HEK293 (cell line): ENCODE data around the gene TUBE1.

Experiments
- KLF8 ChIP-seq: fragments of 450-650 bp; formaldehyde crosslinking; IDR thresholded peaks from 2 replicates; pipeline ENCODE4 v1.5.1; 2016; ENCODE audit warnings: missing biosample characterization, missing genetic modification characterization
- MYNN ChIP-seq: fragments of 450-650 bp; formaldehyde crosslinking; IDR thresholded peaks from 2 replicates; pipeline ENCODE4 v1.5.1; 2016; ENCODE audit warnings: missing biosample characterization, missing genetic modification characterization, borderline replicate concordance
- YY1 ChIP-seq: fragments of 450-650 bp; formaldehyde crosslinking; IDR thresholded peaks from 2 replicates; pipeline ENCODE4 v1.5.1; 2018; ENCODE audit warnings: missing biosample characterization, missing genetic modification characterization
- ZFP37 ChIP-seq: fragments of 450-650 bp; formaldehyde crosslinking; IDR thresholded peaks from 2 replicates; pipeline ENCODE4 v1.5.1; 2016; ENCODE audit warnings: missing biosample characterization, missing genetic modification characterization
- ZNF132 ChIP-seq: fragments of 450-650 bp; formaldehyde crosslinking; IDR thresholded peaks from 2 replicates; pipeline ENCODE4 v1.5.1; 2017; ENCODE audit warnings: missing biosample characterization, missing genetic modification characterization, borderline replicate concordance
- ZNF138 ChIP-seq: fragments of 450-650 bp; formaldehyde crosslinking; IDR thresholded peaks from 2 replicates; pipeline ENCODE4 v1.5.1; 2016; ENCODE audit warnings: missing biosample characterization, missing genetic modification characterization, borderline replicate concordance
- ZNF24 ChIP-seq: fragments of 450-650 bp; formaldehyde crosslinking; IDR thresholded peaks from 2 replicates; pipeline ENCODE4 v1.5.1; 2016; ENCODE audit warnings: missing biosample characterization, missing genetic modification characterization
- ZNF324 ChIP-seq: fragments of 450-650 bp; formaldehyde crosslinking; IDR thresholded peaks from 2 replicates; pipeline ENCODE4 v1.5.1; 2016; ENCODE audit warnings: missing biosample characterization, missing genetic modification characterization
- ZNF501 ChIP-seq: fragments of 450-650 bp; formaldehyde crosslinking; IDR thresholded peaks from 2 replicates; pipeline ENCODE4 v1.5.1; 2016; ENCODE audit warnings: missing biosample characterization, missing genetic modification characterization
- ZNF670 ChIP-seq: fragments of 450-650 bp; formaldehyde crosslinking; IDR thresholded peaks from 2 replicates; pipeline ENCODE4 v1.5.1; 2016; ENCODE audit warnings: missing biosample characterization, missing genetic modification characterization, low read depth
- TF ChIP-seq, protein P1 (sequence below): fragments of 450-650 bp; formaldehyde crosslinking; IDR thresholded peaks from 2 replicates; pipeline ENCODE4 v1.5.1; 2016; ENCODE audit warnings: missing biosample characterization, missing genetic modification characterization
- TF ChIP-seq, protein P2 (sequence below): fragments of 450-650 bp; formaldehyde crosslinking; IDR thresholded peaks from 2 replicates; pipeline ENCODE4 v1.5.1; 2016; ENCODE audit warnings: missing biosample characterization, missing genetic modification characterization

DNA sequence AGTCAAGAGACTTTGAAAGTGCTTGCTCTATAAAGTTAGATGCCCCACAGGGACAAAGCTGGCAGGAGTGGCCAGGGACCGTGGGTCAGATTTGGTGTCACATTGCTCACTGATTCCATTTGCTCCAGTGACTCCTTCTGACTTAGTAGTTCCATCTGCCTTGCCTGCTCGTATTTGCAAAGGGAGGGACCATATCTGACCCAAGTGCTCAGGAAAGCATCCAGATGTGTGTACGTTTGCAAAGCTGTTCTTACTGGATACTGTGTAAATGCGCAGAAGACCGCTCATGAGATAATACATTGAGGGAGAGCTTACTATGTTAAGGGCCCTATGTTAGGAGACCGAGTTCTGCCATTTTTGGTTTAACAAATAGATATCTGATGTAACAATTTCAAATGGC is 54.6 kb downstream of the TUBE1 start:
- TF ChIP-seq, protein P1, sequence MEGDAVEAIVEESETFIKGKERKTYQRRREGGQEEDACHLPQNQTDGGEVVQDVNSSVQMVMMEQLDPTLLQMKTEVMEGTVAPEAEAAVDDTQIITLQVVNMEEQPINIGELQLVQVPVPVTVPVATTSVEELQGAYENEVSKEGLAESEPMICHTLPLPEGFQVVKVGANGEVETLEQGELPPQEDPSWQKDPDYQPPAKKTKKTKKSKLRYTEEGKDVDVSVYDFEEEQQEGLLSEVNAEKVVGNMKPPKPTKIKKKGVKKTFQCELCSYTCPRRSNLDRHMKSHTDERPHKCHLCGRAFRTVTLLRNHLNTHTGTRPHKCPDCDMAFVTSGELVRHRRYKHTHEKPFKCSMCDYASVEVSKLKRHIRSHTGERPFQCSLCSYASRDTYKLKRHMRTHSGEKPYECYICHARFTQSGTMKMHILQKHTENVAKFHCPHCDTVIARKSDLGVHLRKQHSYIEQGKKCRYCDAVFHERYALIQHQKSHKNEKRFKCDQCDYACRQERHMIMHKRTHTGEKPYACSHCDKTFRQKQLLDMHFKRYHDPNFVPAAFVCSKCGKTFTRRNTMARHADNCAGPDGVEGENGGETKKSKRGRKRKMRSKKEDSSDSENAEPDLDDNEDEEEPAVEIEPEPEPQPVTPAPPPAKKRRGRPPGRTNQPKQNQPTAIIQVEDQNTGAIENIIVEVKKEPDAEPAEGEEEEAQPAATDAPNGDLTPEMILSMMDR (tag by site-specific recombination), result no peak
- TF ChIP-seq, protein P2, sequence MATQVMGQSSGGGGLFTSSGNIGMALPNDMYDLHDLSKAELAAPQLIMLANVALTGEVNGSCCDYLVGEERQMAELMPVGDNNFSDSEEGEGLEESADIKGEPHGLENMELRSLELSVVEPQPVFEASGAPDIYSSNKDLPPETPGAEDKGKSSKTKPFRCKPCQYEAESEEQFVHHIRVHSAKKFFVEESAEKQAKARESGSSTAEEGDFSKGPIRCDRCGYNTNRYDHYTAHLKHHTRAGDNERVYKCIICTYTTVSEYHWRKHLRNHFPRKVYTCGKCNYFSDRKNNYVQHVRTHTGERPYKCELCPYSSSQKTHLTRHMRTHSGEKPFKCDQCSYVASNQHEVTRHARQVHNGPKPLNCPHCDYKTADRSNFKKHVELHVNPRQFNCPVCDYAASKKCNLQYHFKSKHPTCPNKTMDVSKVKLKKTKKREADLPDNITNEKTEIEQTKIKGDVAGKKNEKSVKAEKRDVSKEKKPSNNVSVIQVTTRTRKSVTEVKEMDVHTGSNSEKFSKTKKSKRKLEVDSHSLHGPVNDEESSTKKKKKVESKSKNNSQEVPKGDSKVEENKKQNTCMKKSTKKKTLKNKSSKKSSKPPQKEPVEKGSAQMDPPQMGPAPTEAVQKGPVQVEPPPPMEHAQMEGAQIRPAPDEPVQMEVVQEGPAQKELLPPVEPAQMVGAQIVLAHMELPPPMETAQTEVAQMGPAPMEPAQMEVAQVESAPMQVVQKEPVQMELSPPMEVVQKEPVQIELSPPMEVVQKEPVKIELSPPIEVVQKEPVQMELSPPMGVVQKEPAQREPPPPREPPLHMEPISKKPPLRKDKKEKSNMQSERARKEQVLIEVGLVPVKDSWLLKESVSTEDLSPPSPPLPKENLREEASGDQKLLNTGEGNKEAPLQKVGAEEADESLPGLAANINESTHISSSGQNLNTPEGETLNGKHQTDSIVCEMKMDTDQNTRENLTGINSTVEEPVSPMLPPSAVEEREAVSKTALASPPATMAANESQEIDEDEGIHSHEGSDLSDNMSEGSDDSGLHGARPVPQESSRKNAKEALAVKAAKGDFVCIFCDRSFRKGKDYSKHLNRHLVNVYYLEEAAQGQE (tag by site-specific recombination), result no peak
- no peak for TF ChIP-seq ZNF501 (tag by site-specific recombination)
- no peak for TF ChIP-seq YY1
- no peak for TF ChIP-seq ZNF24 (tag by site-specific recombination)
- TF ChIP-seq ZFP37, result no peak
- no peak for TF ChIP-seq ZNF324 (tag by site-specific recombination)
- TF ChIP-seq MYNN (tag by site-specific recombination), result no peak
- no peak for TF ChIP-seq ZNF670 (tag by site-specific recombination)
- TF ChIP-seq ZNF138, result no peak
- no peak for TF ChIP-seq ZNF132
- TF ChIP-seq KLF8 (tag by site-specific recombination), result no peak
